SK-N-DZ (cell line): Measurements from ENCODE around the gene ATP6V1F.

Source experiments
- DNase-seq: peaks from one replicate; pipeline ENCODE4 v3.0.0-alpha.2; 2015; ENCODE audit warnings: low spot score

The ATP6V1F gene

DNA sequence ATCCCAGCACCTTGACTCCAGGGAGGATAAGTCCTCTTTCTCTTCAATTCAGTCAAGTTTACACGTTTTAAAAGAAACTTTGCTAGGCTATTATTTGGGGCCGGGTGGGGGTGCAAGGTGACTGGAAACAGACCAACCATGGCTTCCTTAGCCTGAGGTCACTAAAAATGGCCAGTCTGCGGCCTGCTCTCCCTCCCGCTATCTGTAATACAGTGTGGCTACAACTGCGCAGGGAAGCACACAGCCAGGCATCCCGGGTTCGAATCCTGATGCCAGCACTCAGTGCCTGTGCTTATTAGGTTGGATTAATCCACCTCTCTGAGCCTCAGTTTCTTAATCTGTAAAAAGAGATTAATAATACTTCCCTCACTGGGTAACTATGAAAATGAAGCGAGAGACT lies 19.5 kb downstream of the ATP6V1F start:
- DNase-seq = no peak

DNA sequence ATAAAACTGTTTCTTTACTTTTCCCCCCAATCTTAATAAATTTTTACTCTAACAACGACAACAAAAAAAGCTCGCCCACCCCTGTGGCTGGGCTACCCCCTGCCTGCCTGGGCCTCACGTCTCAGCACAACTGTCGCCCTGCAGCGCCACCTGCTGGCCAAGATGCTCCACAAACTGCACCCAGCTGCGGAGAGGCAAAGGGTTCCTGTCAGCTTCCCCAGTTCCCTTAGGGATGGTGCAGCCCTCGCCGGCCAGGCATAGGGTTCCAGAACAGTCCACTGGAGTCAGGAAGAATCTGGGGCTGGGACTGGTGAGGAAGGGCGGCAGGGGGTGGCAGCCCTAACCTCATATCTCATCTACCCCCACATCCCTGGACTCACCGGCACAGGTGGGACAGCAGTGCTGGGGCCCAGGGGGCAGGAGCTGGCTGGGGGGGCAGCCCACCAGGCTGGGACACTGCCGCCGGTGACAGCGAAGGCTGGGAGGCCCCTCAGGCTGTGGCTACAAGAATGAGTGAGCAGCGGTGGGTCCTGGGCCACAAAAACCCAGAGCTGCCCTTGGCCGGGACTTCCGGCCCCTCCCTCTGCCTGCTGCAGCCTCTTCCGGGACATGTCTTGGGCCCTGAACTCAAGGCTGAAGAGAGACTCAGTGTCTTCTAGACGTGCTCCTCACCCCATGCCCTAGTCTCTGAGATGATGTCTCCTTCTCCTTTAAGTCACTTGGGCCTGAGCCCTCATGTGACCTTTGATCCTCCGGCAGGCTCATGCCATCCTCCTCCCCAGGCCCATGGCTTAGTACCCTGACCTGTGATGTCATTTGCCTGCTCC lies 21.2 kb downstream of the ATP6V1F start:
- peak; percentile 79 for DNase-seq

DNA sequence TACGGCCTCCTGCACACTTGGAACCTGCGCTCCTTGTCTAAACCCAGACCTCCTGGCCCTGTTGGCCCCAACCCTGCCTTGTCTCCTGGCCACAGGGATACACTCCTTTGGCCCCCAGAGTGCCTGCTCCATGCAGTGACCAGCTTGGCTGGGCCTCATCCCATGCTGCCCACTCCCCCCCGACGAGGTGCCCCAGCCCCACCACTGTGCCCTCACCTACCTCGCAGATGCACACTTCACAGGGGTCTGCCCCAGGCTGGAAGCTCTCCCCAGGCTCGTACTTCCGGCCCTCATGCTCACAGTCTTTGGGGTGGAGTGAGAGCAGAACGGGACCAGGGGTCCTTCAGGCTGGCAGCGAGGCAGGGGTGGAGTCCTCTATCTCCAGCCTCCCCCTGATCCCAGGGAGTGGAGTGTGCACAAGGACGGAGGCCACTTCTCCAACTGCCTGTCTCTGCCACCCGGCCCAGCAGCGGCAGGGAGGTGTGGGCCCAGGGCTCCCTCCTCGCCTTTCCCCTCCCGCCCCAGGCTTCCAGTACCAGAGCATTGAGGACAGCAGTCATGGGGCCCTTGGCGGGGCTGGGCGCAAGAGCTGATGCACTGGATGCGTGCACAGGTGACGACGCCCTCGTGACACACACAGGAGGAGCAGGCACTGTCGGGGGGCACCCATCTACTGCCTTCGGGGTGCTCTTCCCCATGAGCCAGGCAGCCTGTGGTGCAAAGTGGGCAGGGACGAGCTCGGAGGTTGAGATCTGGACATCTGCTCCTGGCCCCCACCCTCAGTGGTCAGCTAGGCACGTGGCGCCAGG lies 22.1 kb downstream of the ATP6V1F start:
- DNase-seq = no peak

DNA sequence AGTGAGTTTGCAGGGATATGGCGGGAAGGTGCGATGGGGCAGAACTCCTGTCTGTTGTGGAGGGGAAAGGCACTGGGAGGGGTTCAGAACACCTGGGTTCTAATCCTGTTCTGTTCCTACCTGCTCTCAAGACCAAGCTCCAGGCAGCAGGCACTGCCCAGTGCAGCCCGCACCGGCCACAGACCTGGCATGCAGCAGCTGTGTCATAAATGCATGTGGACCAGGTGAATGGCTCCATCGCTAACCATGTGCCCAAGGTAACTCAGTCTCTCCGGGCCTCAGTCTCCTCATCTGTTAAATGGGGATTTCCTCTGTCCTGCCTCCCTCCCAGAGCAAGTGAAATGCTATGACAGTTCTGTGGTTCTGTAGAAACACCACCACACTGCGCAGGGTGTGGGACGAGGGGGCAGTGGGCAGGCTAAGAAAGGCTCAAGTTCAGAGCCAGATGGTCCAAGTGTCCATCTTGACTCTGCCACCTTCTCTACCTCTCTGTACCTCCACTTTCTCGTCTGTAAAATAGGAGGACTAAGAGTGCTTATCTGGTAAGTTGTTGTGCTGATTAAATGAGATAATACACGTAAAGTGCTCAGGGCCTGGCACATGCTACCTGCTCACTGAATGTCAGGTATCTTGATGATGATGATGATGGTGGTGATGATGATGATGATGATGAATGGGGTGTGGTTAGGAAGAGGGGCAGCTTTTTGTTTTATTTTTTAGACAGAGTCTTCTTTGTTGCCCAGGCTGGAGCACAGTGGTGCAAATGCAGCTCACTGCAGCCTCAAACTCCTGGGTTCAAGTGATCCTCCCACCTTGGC lies 22.9 kb downstream of the ATP6V1F start:
- no peak for DNase-seq

DNA sequence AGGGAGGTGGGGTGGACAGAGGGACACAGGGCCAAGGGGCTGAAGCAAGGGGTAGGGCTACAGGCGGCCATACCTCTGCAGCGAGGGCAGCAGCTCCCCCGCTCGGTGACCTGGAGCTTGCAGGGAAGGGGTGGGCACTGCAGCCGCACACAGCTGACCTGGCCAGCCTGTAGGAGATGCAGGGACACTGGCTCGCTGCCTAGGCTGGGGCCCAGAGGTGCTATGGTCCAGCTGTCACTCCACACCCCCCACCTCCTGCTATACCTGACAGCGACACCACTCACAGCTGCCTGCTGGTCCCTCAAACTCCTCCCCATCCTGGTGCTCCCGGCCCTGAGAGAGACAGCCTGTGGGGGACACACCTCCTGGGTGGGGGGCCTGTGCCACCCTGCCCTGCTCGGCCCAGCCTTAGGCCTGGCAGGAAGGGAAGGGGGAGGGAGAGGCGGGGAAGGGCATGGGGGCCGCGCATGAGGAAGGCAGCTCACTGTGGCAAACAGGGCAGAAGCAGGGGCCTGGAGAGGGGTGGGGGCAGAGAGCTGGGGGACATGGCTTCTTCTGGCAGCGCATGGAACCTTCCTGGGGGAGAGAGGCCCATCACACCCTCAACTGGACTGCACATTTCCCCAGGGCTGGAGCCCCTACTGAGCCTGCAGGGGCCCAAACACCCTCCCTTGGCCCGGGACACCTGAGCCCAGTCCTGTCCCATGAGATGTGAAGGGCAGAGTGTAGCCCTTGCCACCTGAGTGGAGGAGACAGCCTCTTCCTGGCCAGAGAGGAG lies 23.9 kb downstream of the ATP6V1F start:
- no peak for DNase-seq

DNA sequence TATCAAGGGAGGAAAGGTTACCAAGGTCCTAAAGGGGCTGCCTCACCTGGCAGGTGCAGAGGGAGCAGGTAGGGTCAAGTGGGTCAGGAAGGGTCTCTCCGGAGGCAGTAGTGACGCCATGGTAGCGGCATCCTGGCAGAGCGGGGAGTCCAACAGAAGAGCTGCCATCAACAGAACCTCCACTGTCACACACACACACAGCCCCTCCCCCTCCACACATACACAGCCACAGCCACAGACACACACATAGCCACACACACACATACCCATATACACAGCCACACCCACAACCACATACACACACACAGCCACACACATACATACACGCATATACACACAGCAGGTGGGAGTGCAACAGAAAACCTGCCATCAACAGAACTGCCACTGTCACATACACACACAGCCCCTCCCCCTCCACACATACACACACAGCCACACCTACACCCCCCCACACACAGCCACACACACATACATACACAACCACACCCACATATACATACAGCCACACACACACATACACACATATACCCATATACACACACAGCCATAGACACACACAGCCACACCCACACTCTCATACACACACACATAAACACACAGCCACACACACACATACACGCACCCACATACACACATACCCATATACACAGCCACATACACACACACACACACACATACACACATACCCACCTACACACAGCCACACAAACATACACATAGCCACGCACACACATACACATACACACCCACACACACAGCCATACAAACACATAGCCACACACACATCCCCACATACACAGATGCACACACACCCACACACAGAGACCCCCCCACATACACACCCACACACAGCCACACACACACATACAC lies 24.7 kb downstream of the ATP6V1F start:
- DNase-seq = no peak

DNA sequence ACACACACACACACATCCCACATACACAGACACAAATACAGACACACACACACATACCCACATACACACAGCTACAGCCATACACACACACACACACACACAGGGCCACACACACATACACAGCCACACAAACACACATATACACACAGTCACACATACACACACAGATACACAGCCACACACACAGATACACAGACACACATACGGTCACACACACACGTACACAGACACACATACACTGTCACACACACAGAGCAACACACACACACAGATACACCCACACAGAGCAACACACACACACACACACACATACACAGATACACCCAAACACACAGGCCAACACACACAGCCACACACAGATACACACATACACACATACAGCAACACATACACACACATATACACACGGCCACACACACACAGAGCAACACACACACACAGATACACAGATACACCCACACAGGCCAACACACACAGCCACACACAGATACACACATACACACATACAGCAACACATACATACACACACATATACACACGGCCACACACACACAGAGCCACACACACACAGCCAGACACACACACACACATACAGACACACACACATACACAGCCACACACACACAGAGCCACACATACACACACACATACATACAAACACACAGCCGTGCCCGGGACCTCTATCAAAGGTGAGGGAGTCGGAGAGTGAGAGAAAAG lies 25.5 kb downstream of the ATP6V1F start:
- DNase-seq = no peak

DNA sequence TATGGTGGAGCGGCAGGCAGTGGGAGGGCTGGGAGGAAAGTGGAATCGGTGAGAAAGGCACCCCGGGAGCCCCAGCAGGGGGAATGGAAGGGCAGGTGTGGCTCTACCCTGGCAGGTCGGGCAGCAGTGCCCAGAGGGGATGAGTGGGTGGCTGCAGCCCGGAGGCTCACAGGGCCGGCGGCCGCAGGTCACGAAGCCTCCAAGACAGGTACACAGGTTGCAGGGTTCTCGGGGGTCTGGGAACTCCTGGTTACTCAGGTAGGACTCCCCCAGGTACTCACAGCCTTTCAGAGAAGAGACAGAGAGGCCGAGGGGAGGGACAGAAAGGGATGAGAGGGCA lies 26.1 kb downstream of the ATP6V1F start:
- no peak for DNase-seq

DNA sequence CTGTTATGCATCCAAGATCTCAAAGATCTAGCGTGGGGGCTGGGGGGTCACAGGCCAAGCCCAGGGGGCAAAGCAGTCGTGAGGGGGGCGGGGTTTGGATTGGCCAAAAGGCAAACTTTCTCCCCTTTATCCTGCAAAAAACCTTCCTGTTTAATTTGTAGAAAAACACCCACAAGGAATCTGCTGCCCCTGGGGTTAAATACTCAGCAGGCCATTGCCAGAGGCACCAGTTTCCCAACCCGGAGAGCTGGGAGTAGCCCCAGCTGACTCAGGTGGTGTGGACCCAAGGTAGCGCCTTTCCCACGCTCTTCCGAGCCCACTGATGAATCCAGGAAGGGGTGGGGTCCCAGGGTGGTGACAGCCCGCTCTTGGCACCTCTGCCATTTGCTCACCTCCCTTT lies 26.5 kb downstream of the ATP6V1F start:
- no peak for DNase-seq

DNA sequence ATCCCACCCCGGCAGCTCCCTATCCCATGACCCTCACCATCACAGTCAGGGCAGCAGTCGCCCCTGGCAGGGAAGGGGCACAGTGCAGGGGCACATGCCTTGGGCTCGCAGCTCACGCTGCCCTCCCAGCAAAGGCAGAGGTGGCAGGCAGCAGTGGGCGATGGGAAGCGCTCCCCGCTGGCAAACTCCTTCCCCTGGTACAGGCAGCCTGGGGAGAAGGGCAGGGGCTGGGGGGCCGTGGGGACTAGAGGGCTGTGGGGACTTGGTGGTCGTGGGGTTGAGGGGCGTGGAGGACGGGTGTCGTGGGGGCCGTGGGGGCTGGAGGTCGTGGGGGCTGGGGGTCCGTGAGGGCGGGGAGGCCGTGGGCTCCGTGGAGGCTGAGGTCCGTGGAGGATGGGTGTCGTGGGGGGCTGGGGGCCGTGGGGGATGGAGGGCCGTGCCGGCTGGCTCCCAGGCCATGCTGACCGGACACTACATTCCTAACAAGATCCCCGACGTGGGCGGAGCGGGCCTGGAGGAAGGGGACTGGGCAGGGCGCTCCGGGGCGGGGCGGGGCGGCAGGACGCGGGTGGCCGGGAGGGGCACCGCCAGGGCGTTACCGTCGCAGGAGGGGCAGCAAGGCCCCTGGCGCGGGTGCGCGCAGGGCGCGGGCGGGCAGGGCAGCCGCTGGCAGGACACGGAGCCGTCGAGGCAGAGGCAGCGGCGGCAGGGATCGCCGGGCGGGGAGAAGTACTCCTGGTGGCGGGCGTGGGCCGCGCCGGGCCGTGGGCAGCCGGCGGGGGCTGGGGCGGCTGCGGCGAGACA lies 27.9 kb downstream of the ATP6V1F start:
- DNase-seq = no peak

DNA sequence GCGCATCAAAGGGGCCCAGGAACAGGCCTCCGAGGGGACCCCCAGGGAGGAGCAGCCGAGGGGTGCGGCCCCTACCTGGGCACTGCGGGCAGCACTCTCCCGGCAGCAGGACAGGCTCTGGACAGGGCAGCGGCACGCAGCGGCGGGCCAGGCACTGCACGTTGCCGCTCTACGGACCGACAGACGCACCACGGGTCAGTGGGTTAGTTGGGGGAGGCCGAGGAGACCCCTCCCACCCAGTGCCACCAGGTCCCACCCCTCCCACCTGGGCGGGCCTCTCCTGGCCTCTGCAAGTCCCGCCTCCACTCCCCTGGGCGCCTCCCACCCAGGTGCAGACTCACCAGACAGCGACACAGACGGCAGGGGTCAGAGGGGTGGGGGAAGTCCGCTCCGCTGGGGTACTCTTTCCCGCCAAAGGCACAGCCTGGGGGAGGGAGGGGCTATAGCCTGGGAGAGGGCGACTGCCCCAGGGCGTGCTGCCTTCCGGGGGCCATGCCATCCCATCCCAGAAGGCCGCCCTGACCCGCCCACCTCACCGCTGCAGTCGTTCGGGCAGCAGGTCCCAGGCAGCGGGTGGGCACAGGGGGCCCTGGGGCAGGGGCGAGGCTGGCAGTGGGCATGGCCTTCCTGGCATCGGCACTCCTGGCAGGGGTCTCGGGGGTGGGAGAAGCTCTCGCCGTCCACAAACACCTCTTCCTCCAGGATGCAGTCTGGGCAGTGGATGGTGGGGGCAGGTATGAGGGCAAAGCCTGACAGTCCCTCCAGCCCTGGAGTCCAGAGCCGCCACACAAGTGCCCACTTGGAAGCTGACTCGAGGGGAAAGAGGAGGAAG lies 28.7 kb downstream of the ATP6V1F start:
- no peak for DNase-seq

DNA sequence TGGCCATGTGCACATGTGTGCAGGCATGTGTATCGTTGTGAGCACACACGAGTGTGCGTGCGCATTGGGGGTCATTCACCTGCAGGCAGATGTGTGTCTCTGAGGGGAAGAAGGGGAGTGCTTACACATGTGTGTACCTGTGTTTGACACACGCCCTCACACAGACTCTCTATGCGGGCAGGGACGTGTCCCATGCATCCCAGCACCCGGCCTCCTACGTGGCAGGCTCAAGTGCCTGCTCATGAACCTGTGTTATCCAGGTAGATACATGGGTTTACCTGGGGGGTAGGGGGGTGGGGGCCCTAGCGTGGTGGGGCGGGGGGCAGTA lies 29.2 kb downstream of the ATP6V1F start:
- DNase-seq = no peak

DNA sequence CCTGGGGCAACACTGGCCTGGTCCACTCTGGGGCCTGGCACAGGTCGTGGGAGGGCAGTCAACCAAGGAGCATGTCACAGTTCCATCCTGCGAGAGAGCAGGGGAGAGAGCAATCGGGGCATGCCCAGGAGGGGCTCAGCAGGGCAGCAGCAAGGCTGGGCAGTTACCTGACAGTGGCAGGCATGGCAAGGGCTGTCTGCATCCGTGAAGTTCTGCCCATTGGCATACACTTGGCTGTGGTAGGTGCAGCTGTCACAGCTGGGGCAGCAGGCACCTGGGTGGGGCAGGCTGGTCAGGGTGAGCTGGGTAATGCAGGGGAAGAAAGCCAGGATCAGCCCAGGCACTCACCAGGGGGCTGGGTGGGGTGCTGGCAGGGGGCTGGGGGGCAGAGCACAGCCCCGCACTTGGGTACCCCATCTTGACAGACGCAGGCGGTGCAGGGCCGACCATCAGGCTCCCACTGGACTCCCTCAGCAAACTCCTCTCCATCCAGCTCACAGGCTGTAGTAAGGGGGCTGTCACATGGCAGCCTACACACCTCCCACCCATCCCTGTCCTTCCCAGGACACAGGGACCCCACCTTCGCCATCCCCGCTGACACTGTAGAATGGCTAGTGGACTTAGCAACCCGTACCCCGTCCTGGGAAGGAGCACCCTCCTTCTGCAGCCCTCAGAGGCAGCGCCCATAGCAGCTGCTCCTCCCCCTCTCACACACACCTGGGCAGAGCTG lies 30.0 kb downstream of the ATP6V1F start:
- no peak for DNase-seq

DNA sequence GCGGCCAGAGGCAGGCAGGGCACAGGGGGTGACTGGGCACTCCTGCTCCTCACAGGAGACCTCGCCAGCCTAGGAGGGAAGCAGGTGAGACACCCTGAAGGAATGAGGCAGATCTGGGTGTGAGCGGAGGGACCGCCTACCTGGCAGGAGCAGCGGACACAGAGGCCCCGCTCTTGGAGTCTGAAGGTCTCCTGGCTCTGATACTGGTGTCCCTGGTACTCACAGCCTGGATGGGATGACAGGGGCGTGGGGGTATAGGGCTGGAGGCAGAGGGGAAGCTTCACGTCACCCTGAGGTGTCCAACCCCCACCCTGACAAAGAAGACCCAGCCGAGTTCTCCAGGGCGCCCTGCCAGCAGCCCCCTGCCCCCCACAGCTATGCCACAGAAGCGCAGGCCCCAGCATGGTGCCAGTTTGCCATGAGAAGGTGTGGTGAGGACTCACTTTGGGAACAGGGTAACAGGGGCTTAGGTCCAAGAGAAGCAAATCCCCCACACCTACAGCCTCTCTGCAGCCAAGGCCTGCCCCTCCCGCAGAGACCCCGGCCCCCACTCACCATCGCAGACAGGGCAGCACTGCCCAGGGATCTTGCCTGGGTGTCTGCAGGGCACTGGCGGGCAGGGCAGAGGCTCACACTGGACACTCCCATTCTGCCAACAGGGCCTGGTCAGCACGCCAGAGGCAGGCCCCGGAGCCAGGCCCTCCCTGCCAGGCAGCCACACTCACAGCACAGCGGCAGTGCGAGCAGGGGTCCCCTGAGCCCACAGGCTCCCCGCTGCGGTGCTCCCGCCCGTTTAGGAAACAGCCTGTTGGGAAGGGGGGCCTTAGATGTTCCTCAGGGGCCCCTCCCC lies 30.8 kb downstream of the ATP6V1F start:
- no peak for DNase-seq

DNA sequence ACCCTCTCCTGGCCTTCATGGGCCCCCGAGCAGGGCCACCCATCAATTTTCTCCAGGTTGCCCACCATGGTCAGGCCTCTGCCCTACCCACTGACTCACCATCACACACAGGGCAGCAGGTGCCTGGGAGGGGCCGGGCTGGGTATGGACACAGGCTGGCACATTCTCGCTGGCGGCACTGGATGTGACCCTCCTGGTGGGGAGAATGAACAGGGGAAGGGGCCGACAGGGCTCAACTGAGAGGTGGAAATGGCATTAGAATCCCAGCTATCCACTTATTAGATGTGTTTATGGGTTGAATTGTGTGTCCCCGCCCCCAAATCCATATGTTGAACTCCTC lies 31.4 kb downstream of the ATP6V1F start:
- DNase-seq = no peak

DNA sequence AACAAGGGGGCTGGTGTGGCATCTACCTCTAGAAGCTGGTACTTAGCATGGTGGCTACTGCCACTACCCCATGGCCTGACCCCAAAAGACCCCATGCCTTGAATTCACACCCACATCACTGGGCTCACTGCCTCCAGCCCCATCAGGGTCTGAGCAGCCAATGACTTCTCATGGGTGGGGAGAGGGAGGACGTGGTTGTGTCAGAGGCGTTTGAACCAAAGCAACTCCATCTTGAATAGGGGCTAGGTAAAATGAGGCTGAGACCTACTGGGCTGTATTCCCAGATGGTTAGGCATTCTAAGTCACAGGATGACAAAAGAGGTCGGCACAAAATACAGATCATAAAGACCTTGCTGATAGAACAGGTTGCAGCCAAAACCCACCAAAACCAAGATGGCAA lies 32.7 kb downstream of the ATP6V1F start:
- DNase-seq = no peak

DNA sequence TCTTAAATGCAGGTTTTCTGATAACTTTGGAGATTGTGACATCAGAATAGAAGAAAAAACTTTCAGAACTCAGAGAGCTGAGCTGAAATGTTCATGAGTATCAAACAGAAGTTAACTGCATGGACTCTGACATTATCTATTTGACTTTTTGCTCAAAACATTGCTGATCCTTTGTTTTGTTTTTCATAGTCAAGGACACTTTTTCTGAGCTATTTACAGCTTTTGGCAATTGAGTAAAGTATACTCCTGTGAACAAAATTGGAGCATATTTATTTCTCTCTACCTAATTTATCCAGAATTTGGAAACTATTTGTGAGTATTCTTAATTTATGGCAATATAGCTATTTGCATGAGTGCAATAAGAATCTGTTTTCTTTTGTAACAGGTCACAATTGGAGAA lies 36.7 kb downstream of the ATP6V1F start:
- DNase-seq = no peak
